Uterus (tissue), 2 donors: Measurements from ENCODE around the gene PDAP1.

Source experiments
- POLR2A ChIP-seq, 2 donors: fragments of 450-650 bp; IDR thresholded peaks; one replicate each; pipeline ENCODE4 v1.6.1; 2016; ENCODE audit warnings: antibody characterized with exemption in 2 of 2, mild to moderate bottlenecking in 1 of 2, moderate library complexity in 1 of 2
- TF ChIP-seq, protein P1 (sequence below), 4 experiments: fragments of 200-600 bp in 2 of 4; fragments of 450-650 bp in 2 of 4; sonication (generic) in 2 of 4; IDR thresholded peaks; one replicate each; pipeline ENCODE4 v1.5.1; 2016 to 2019; ENCODE audit warnings: antibody characterized with exemption in 4 of 4, mild to moderate bottlenecking in 2 of 4, moderate library complexity in 1 of 4

DNA sequence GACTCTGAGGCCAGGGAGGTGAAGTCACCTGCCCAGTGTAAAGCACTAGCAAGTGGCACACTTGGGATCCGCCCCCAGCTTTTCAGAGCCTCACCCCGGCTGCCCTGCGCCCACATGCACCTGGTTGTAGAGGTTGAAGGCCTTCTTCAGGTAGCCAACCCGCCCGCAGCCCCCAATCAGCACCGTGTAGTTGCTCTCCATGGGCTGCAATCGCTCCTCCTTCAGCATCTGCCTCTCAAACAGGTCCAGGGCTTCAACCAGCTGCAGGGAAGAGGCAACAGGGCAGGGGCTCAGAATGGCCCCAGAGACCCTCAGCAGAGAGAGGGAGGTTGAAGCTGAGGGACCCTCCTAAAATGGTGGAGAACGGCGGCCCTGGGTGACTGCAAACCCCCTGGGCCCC lies 24.8 kb upstream of the PDAP1 start:
- TF ChIP-seq, protein P1, sequence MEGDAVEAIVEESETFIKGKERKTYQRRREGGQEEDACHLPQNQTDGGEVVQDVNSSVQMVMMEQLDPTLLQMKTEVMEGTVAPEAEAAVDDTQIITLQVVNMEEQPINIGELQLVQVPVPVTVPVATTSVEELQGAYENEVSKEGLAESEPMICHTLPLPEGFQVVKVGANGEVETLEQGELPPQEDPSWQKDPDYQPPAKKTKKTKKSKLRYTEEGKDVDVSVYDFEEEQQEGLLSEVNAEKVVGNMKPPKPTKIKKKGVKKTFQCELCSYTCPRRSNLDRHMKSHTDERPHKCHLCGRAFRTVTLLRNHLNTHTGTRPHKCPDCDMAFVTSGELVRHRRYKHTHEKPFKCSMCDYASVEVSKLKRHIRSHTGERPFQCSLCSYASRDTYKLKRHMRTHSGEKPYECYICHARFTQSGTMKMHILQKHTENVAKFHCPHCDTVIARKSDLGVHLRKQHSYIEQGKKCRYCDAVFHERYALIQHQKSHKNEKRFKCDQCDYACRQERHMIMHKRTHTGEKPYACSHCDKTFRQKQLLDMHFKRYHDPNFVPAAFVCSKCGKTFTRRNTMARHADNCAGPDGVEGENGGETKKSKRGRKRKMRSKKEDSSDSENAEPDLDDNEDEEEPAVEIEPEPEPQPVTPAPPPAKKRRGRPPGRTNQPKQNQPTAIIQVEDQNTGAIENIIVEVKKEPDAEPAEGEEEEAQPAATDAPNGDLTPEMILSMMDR (IDR thresholded peaks at IDR 0.05) = no peak
- TF ChIP-seq POLR2A (IDR thresholded peaks at IDR 0.05) = no peak
